SU-DHL-6 (cell line): ENCODE data around the gene HSD17B11.

Experiments
- EZH2phosphoT487 ChIP-seq: fragments of 200-600 bp; sonication (generic), shearing (Covaris generic); conservative IDR thresholded peaks from 2 replicates; pipeline ENCODE4 v1.6.1; 2018; ENCODE audit warnings: mild to moderate bottlenecking, antibody characterized with exemption, low read length, moderate library complexity, mixed read lengths
- TF ChIP-seq, protein P1 (sequence below): fragments of 200-600 bp; sonication (generic); IDR thresholded peaks from one replicate; pipeline ENCODE4 v1.5.1; 2017; ENCODE audit warnings: antibody characterized with exemption, mild to moderate bottlenecking, low read length, moderate library complexity; ENCODE audit not compliant: insufficient read depth, poor library complexity, severe bottlenecking

DNA sequence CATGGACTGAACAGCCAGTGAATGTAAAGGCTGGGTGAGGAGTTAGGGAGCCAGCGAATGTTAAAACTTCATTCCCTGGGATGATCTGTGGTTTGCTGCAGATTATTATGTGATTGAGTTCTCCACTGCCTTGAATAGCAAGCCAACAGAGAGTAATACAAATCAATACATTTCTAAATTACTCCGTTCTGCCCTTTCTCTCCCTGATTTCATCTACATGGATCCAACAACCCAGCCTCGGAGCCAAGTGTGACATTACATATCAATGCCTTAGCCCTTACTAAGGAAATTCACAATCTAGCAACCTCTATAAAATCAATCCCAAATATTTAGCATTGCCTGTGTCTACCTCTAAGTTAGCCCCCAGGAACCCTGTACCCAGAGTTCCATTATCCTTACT is 79.3 kb downstream of the HSD17B11 start:
- TF ChIP-seq, protein P1, sequence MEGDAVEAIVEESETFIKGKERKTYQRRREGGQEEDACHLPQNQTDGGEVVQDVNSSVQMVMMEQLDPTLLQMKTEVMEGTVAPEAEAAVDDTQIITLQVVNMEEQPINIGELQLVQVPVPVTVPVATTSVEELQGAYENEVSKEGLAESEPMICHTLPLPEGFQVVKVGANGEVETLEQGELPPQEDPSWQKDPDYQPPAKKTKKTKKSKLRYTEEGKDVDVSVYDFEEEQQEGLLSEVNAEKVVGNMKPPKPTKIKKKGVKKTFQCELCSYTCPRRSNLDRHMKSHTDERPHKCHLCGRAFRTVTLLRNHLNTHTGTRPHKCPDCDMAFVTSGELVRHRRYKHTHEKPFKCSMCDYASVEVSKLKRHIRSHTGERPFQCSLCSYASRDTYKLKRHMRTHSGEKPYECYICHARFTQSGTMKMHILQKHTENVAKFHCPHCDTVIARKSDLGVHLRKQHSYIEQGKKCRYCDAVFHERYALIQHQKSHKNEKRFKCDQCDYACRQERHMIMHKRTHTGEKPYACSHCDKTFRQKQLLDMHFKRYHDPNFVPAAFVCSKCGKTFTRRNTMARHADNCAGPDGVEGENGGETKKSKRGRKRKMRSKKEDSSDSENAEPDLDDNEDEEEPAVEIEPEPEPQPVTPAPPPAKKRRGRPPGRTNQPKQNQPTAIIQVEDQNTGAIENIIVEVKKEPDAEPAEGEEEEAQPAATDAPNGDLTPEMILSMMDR, result no peak
- no peak for TF ChIP-seq EZH2phosphoT487
